Mononuclear cell (primary cell): ENCODE results near the gene VAV2. TPM values are rescaled to one million over a fixed set of nuclear protein-coding genes. Genes with fewer than 3 reads are reported as not detected.

Experiments used
- H3K27me3 ChIP-seq: 2 replicates; pipeline ENCODE4 v1.6.0; 2011; ENCODE audit warnings: low read length, control low read depth; ENCODE audit not compliant: insufficient read depth
- H3K4me1 ChIP-seq: 2 replicates; pipeline ENCODE4 v1.5.1; 2011; ENCODE audit warnings: mild to moderate bottlenecking, low read length, control low read depth; ENCODE audit not compliant: insufficient read depth
- H3K4me3 ChIP-seq: 2 replicates; pipeline ENCODE4 v1.5.1; 2011; ENCODE audit warnings: mild to moderate bottlenecking, low read length, moderate library complexity
- H3K9me3 ChIP-seq: 2 replicates; pipeline ENCODE4 v1.5.1; 2011; ENCODE audit warnings: low read depth, mild to moderate bottlenecking, control low read depth, low read length
- total RNA-seq: library from RNA; depleted of rRNA; stranded (reverse); fragments of >200 nt; gene quantifications from one replicate; pipeline ENCODE4 v1.2.3, GENCODE V29; 2012

Gene VAV2
- total RNA-seq, 1 donor = 4.5 TPM

DNA sequence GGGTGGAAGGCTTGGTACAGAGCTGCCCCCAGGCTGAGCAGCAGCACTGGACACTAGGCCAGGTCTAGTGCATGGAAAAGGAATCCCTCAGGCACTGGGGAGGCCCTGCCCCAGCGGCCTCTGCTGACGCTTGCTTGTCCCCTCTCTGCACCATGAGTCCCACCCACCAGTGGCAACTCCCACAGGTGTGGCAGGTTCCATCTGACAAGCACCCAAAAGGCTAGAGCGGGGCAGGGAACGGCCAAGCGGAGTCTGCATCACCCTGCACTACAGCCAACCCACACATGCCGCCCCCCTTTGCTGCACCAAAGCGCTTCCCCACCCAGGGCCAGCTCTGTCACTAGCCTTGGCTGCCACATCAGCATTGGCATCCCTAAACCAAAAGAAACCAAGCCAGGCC is 138.8 kb downstream of the VAV2 start:
- H3K4me3 ChIP-seq = no peak overlapping the region
- H3K4me1 ChIP-seq = peaks cover 34% of the 10 kb centered on the region
- no peaks in the 10 kb centered on the region for H3K27me3 ChIP-seq
- no peaks in the 10 kb centered on the region for H3K9me3 ChIP-seq

DNA sequence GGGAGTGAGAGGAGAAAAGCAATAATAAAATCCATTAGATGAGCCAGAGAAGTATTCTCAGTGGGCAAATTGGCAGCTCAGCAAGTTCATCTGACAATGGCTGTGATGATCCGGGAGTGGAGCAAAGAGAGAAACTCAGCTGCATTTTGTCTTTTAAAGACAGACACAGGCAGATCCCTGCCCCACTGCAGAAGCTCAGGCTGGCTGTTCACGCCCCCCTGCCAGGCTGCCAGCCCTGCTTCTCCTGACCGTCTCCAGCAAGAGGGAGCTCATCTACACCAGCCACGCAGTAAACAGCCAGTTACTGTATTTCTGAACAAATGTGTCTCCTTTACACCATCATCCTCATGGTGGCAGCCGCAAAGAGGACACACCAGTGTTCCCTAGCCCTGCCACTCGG is 139.7 kb downstream of the VAV2 start:
- peaks cover 29% of the 10 kb centered on the region for H3K4me1 ChIP-seq
- no peaks in the 10 kb centered on the region for H3K9me3 ChIP-seq
- no peak overlapping the region for H3K4me3 ChIP-seq
- no peaks in the 10 kb centered on the region for H3K27me3 ChIP-seq

DNA sequence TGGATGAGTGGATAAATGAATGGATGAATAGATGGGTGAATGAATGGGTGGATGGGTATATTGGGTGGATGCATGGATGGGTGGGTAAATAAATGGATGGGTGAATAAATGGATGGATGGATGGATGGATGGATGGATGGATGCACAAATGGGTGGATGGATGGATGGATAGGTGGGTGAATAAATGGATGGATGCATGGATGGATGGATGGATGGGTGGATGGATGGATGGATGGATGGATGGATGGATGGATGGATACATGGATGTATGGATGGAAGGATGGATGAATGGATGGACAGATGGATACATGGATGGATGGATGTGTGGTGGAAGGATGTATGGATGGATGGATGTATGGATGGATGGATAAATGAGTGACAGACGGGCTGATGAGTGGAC is 140.4 kb downstream of the VAV2 start:
- Histone ChIP-seq H3K27me3 (no peaks in the 10 kb centered on the region), H3K9me3 (no peaks in the 10 kb centered on the region), H3K4me1 (peaks cover 21% of the 10 kb centered on the region), H3K4me3 (no peak overlapping the region)

DNA sequence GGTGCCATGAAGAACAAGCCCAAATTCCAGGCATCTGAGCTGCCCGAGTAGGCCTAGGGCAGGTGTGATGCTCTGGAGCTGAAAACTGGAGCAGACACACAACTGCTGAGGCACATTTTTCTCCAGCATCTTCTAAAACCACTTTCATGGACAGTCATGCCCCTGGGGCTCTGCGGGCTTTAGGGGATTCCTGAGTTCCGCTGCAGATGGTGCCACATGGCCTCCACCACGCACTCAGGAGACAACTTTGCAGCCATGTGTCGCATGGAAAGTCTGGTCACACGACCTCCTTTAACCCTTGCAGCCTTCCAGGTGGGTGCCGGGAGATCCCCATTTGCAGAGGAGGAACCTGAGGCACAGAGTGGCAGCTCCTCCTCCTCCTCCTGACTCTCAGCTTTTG is 141.2 kb downstream of the VAV2 start:
- Histone ChIP-seq H3K27me3 (no peaks in the 10 kb centered on the region), H3K4me1 (peaks cover 18% of the 10 kb centered on the region), H3K9me3 (no peaks in the 10 kb centered on the region), H3K4me3 (no peak overlapping the region)

DNA sequence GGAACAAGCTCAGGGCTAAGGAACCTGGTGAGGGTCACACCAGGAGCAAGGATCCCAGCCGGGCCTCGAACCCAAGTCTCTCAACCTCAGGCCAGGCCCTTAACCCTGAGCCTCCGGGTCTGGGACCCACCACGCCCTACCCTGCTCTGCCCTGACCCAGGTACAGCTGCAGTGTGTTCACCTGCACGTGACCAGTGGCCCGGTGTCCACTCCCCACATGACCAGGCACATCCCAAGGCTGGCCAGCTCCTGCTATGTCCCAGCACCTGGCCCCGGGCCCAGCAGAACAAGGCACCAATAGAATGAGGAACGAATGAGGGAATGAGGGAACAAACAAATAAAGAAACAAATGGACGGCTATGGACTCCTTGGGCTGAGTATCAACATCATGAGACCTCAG is 142.0 kb downstream of the VAV2 start:
- no peaks in the 10 kb centered on the region for H3K9me3 ChIP-seq
- H3K4me1 ChIP-seq = peaks cover 17% of the 10 kb centered on the region
- no peaks in the 10 kb centered on the region for H3K27me3 ChIP-seq
- no peak overlapping the region for H3K4me3 ChIP-seq

- Histone ChIP-seq H3K4me1 (peaks cover 18% of the 10 kb centered on the region), H3K27me3 (no peaks in the 10 kb centered on the region), H3K4me3 (no peak overlapping the region), H3K9me3 (no peaks in the 10 kb centered on the region)
Observed at GRCh38 chr9:133849110-133849670, 142.9 kb downstream of the VAV2 start.

GRCh38 chr9:133848471-133849109 is 143.5 kb downstream of the VAV2 start:
- H3K27me3 ChIP-seq = no peaks in the 10 kb centered on the region
- H3K4me1 ChIP-seq = peaks cover 24% of the 10 kb centered on the region
- no peaks in the 10 kb centered on the region for H3K9me3 ChIP-seq
- no peak overlapping the region for H3K4me3 ChIP-seq

DNA sequence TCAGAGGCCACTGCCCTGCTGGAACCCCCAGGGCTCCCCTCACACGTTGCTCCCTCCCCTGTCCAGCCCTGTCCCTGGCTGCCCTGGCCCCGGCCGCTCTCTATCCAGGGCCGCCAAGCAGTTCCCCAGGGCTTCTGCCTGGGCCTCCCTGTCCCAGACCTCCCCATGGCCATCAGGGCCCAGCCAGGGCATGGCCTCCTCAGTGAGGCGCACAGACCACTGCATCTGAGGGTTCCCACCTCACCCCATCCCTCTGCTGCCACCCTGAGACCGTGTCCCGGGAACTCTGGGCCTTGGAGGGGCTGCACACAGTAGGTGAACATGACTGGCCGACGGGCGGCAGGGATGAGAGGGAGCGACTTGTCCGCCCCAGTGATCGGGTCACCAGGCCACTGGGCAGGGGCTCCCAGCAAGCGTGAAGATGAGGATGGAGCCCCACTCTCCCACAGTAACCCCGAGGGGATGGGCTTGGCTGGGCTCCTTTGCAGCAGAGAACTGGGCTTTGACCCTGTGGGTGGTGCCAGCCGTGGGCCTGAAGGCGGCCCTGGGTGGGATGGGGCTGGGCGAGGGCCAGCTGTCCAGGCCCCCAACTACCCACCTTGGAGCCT is 145.5 kb downstream of the VAV2 start:
- Histone ChIP-seq H3K27me3 (no peaks in the 10 kb centered on the region), H3K4me3 (no peak overlapping the region), H3K9me3 (no peaks in the 10 kb centered on the region), H3K4me1 (peaks cover 25% of the 10 kb centered on the region)

- Histone ChIP-seq H3K4me3 (no peak overlapping the region), H3K4me1 (peaks cover 25% of the 10 kb centered on the region), H3K27me3 (no peaks in the 10 kb centered on the region), H3K9me3 (no peaks in the 10 kb centered on the region)
Observed at GRCh38 chr9:133845440-133845839, 146.7 kb downstream of the VAV2 start.

DNA sequence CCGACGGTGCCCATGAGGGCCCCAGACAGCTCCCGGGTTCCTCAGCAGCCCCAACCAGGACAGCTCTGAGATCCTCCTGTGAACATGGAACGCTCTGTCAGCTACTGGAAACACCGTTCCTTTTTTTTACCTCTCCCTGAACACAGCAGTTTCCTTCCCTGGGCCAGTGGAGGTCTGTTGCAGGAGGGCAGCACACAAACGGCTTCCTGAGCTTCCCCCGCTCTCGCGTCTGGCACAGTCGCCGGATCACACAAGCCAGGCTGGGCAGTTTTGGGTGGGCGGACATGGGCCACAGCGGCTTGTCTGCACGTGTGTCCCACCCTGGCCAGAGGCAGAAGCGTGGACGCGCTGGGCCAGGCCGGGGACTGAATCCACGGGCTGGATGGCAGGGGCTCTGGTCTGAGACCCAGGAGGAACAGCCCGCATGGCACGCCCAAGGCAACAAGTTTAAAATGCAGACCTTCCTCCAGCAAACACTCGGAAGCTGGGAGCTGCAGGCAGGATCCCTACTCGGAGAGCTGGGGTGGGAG is 147.2 kb downstream of the VAV2 start:
- H3K4me3 ChIP-seq = peak overlapping the region; percentile 22
- no peaks in the 10 kb centered on the region for H3K9me3 ChIP-seq

DNA sequence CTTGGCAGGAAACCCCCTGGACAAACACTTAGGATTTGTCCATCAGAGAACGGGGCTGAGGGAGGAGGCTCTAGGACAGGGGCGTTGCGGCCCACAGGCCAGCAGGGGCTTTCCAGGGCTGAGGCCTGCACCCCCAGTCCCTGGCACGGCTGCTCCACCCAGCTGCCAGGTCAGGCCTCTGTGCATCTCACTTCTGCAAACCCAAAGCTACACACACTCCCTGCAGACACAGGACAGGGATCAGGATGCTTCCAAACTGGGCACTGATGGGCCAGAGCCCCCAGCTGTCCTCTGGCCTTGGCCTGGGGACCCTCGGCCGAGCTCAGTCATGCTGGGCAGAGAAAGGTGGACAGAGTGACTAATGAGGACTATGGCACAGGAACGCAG is 147.7 kb downstream of the VAV2 start:
- Histone ChIP-seq H3K27me3 (no peaks in the 10 kb centered on the region), H3K4me1 (peaks cover 32% of the 10 kb centered on the region), H3K9me3 (no peaks in the 10 kb centered on the region), H3K4me3 (peak overlapping the region; percentile 22)

More for the DNA sequence above, 147.2 kb downstream of the VAV2 start:
- H3K4me1 ChIP-seq = peaks cover 29% of the 10 kb centered on the region
- H3K27me3 ChIP-seq = no peaks in the 10 kb centered on the region

DNA sequence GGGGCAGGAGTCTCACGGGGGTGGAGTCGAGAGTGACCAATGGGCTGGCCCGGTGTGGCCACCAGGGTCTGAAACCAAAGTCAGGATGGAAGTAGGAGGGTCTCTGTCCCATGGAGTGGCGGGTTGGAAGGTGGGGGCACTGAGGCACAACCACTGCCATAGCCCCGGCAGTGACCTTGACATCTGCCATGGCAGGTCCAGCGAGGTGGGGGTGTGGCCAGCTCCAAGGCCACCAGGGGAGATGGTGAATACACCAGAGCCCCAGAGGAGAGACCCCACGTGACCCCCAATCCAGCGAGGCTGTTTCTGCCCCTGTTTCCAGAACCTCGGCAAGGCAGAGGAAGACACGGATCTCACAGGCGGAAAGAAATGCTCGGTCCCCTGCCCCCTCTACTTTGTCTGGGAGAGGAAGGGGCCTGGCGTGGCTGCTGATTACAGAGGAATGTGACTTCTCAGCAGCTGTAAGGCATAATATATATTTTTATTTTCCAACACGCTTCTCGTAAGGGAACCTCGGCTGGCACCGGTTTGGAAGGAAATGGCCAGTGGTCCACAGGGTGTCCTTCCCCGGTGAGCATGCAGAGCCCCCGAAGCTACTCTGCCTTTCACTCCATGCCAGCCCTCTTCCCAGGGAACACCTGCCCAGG is 148.2 kb downstream of the VAV2 start:
- H3K4me3 ChIP-seq = no peak overlapping the region
- peaks cover 32% of the 10 kb centered on the region for H3K4me1 ChIP-seq

DNA sequence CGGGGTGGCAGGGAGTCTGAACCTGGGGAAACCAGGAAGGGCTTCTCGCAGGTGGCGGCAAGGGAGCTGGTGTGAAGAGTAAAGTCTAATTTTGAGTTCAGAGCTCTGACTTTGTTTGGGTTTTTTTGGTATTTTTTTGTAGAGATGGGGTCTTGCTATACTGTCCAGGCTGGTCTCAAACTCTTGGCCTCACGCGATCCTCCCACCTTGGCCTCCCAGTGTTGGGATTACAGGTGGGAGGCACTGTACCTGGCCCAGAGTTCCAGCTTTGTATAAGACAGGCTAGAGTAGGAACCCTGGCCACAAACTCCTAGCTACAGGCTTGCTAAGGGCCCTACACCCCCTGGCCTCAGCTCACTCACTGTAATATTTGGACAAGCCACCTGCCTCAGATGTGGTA is 148.9 kb downstream of the VAV2 start:
- Histone ChIP-seq H3K27me3 (no peaks in the 10 kb centered on the region), H3K4me1 (peaks cover 32% of the 10 kb centered on the region), H3K4me3 (no peak overlapping the region), H3K9me3 (no peaks in the 10 kb centered on the region)

More for the DNA sequence above, 148.2 kb downstream of the VAV2 start:
- Histone ChIP-seq H3K9me3 (no peaks in the 10 kb centered on the region), H3K27me3 (no peaks in the 10 kb centered on the region)

DNA sequence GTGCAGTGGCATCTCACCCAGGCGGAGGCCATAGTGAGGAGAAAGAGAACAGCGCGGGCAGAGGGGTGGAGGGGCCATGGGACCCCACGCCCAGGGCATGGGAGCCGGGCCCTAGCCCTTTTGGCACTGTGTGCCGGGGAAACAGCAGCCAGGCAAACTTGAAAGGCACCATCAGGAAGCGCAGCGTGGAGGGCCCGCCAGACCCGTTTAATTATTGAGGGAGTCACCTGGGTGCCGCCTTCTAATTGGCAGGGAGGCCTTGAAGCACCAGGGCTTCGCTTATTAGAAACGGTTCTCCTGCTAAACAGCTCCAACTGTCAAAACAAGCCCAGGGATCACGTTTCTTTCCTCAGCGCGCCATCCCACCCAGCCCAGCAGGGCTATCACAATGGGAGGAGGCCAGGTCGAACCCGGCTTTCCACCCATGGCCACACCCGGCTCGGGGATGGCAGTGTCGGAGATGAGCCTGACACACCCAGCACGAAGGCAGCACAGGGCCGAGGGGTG is 149.3 kb downstream of the VAV2 start:
- H3K4me3 ChIP-seq = no peak overlapping the region
- no peaks in the 10 kb centered on the region for H3K27me3 ChIP-seq
- no peaks in the 10 kb centered on the region for H3K9me3 ChIP-seq
- H3K4me1 ChIP-seq = peaks cover 32% of the 10 kb centered on the region

DNA sequence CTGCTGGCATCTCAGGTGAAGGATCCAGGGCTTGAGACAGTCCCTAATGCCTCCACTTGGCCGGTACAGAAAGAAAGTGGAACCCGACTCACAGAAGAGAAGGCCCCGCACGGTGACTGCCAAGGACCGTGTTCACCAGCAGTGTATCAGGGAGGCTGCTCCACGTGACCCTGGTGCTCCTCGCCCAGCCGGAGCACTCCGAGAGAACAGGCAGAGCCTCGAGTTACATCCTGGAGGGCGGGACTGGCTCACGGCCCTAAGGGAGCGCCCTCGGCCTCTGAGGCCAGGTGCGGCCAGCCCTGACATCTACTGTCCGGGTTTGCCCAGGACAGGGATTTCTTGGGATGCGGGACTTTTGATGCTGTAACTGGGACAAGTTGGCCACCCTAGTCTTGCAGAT is 149.9 kb downstream of the VAV2 start:
- H3K4me1 ChIP-seq = peaks cover 32% of the 10 kb centered on the region
- no peak overlapping the region for H3K4me3 ChIP-seq
- H3K27me3 ChIP-seq = no peaks in the 10 kb centered on the region
- H3K9me3 ChIP-seq = no peaks in the 10 kb centered on the region
